Coronary artery (tissue), 2 donors: ENCODE measurements around the gene KCNMB3.
"Not testable (repeated sequence)": the region's sequence is repeated elsewhere in the genome, so short reads cannot be mapped to it uniquely, and the experiment has no call there.

Experiments
- DNase-seq: peaks from one replicate; pipeline ENCODE4 v3.0.0-alpha.2; 2017; ENCODE audit warnings: low spot score
- H3K27ac ChIP-seq, 2 donors: fragments of 200-600 bp; sonication (generic); one replicate each; pipeline ENCODE4 v1.5.1; 2016 to 2019
- H3K4me3 ChIP-seq: fragments of 200-600 bp; sonication (generic); 2 replicates; pipeline ENCODE4 v1.5.1; 2016; ENCODE audit warnings: mild to moderate bottlenecking, moderate library complexity
- CTCF ChIP-seq: fragments of 200-600 bp; sonication (generic); IDR thresholded peaks from one replicate; pipeline ENCODE4 v1.5.1; 2019; ENCODE audit warnings: antibody characterized with exemption

Gene KCNMB3

GRCh38 chr3:179227349-179227748, 23.6 kb downstream of the KCNMB3 start:
- no peak for DNase-seq
- no peak for TF ChIP-seq CTCF
- no peak overlapping the region for H3K27ac ChIP-seq

GRCh38 chr3:179224584-179224983, 26.3 kb downstream of the KCNMB3 start:
- no peak for DNase-seq
- no peak for TF ChIP-seq CTCF
- no peak overlapping the region for H3K27ac ChIP-seq
- no peak overlapping the region for H3K4me3 ChIP-seq

More at GRCh38 chr3:179227349-179227748, 23.6 kb downstream of the KCNMB3 start:
- no peak overlapping the region for H3K4me3 ChIP-seq

- no peak overlapping the region for H3K27ac ChIP-seq
- TF ChIP-seq CTCF: no peak
- no peak for DNase-seq
- H3K4me3 ChIP-seq: no peak overlapping the region
These were observed 27.4 kb downstream of the KCNMB3 start for GRCh38 chr3:179223548-179223947.

- not testable (repeated sequence) for DNase-seq, H3K27ac ChIP-seq, H3K4me3 ChIP-seq
These were observed 32.7 kb downstream of the KCNMB3 start for GRCh38 chr3:179218213-179218612.

- H3K27ac ChIP-seq, DNase-seq: not testable (repeated sequence)
These were observed 35.4 kb downstream of the KCNMB3 start for GRCh38 chr3:179215550-179215949.

GRCh38 chr3:179200790-179201189, 50.1 kb downstream of the KCNMB3 start:
- Histone ChIP-seq H3K4me3 (no peak overlapping the region), H3K27ac (no peak overlapping the region)
- no peak for TF ChIP-seq CTCF
- no peak for DNase-seq

More at GRCh38 chr3:179215550-179215949, 35.4 kb downstream of the KCNMB3 start:
- not testable (repeated sequence) for H3K4me3 ChIP-seq

GRCh38 chr3:179196700-179197099, 54.2 kb downstream of the KCNMB3 start:
- Histone ChIP-seq H3K27ac (no peak overlapping the region), H3K4me3 (no peak overlapping the region)
- TF ChIP-seq CTCF: no peak
- DNase-seq: no peak

GRCh38 chr3:179196098-179196497, 54.8 kb downstream of the KCNMB3 start:
- no peak overlapping the region for H3K4me3 ChIP-seq
- TF ChIP-seq CTCF: no peak
- DNase-seq: no peak
- H3K27ac ChIP-seq: no peak overlapping the region
